Activated T-helper 2 cell treated with anti-CD3 and anti-CD28 coated beads, Interferon-gamma antibody, Interleukin-2, Interleukin-4, amounts not matched to agents 10 μg/mL and 5 μg/mL and 100 μg/mL, durations not matched to agents 14 hours and 24 hours and 36 hours (primary cell): ENCODE results near the gene EGFR. TPM values are rescaled to one million over a fixed set of nuclear protein-coding genes. Genes with fewer than 3 reads are reported as not detected.

ENCODE experiments used
- DNase-seq: peaks from one replicate; pipeline ENCODE4 v3.0.0; 2021; ENCODE audit warnings: low spot score
- H3K27ac Mint-ChIP-seq: one replicate; pipeline ENCODE4 v1.8.0; 2021; ENCODE audit warnings: mixed read lengths
- H3K27me3 Mint-ChIP-seq: one replicate; pipeline ENCODE4 v1.8.0; 2021; ENCODE audit warnings: low read depth, mixed read lengths
- H3K36me3 Mint-ChIP-seq: one replicate; pipeline ENCODE4 v1.8.0; 2021; ENCODE audit warnings: low read depth, mixed read lengths
- H3K4me1 Mint-ChIP-seq: one replicate; pipeline ENCODE4 v1.8.0; 2021; ENCODE audit warnings: low read depth, mixed read lengths
- H3K4me3 Mint-ChIP-seq: one replicate; pipeline ENCODE4 v1.8.0; 2021; ENCODE audit warnings: low read depth, mild to moderate bottlenecking, moderate library complexity, mixed read lengths
- H3K9me3 Mint-ChIP-seq: one replicate; pipeline ENCODE4 v1.8.0; 2021; ENCODE audit warnings: mixed read lengths
- intact Hi-C: fragments of 100-400 bp; cut with micrococcal nuclease; formaldehyde crosslinking; loops from one replicate; pipeline ENCODE4 v1.15.1; 2023
- total RNA-seq: library from RNA; stranded (reverse); gene quantifications from 2 replicates; pipeline ENCODE4 v1.2.3, GENCODE V29; 2022

EGFR gene
- total RNA-seq, 1 donor from 2014 or later, result not detected

- H3K4me3 Mint-ChIP-seq, result no peak overlapping the region
- no peak overlapping the region for H3K27ac Mint-ChIP-seq
- no peak for DNase-seq
- H3K4me1 Mint-ChIP-seq, result no peaks in the 10 kb centered on the region
- peaks cover 16% of the 10 kb centered on the region for H3K27me3 Mint-ChIP-seq
- H3K9me3 Mint-ChIP-seq, result no peaks in the 10 kb centered on the region
- no peaks in the 10 kb centered on the region for H3K36me3 Mint-ChIP-seq
- intact Hi-C loops, result no loop called here
Measured at GRCh38 chr7:55063633-55064032, 44.8 kb downstream of the EGFR start.

- no peak for DNase-seq
- intact Hi-C loops, result no loop called here
- no peaks in the 10 kb centered on the region for H3K36me3 Mint-ChIP-seq
- H3K4me1 Mint-ChIP-seq, result no peaks in the 10 kb centered on the region
- peaks cover 23% of the 10 kb centered on the region for H3K27me3 Mint-ChIP-seq
- no peak overlapping the region for H3K27ac Mint-ChIP-seq
- no peaks in the 10 kb centered on the region for H3K9me3 Mint-ChIP-seq
- H3K4me3 Mint-ChIP-seq, result no peak overlapping the region
Measured at GRCh38 chr7:55065079-55065478, 46.3 kb downstream of the EGFR start.

GRCh38 chr7:55065511-55066229 lies 46.9 kb downstream of the EGFR start:
- Mint-ChIP-seq H3K27me3 (peaks cover 26% of the 10 kb centered on the region), H3K36me3 (no peaks in the 10 kb centered on the region), H3K4me1 (no peaks in the 10 kb centered on the region), H3K27ac (no peak overlapping the region), H3K9me3 (no peaks in the 10 kb centered on the region), H3K4me3 (no peak overlapping the region)
- intact Hi-C loops, result no loop called here
- no peak for DNase-seq

GRCh38 chr7:55066524-55066923 lies 47.7 kb downstream of the EGFR start:
- no peaks in the 10 kb centered on the region for H3K36me3 Mint-ChIP-seq
- intact Hi-C loops, result no loop called here
- H3K27me3 Mint-ChIP-seq, result peaks cover 26% of the 10 kb centered on the region
- no peaks in the 10 kb centered on the region for H3K4me1 Mint-ChIP-seq
- H3K9me3 Mint-ChIP-seq, result no peaks in the 10 kb centered on the region
- DNase-seq, result no peak
- H3K4me3 Mint-ChIP-seq, result no peak overlapping the region
- H3K27ac Mint-ChIP-seq, result no peak overlapping the region

- H3K4me1 Mint-ChIP-seq, result no peaks in the 10 kb centered on the region
- DNase-seq, result no peak
- intact Hi-C loops, result no loop called here
- H3K27ac Mint-ChIP-seq, result no peak overlapping the region
- H3K27me3 Mint-ChIP-seq, result peaks cover 28% of the 10 kb centered on the region
- H3K9me3 Mint-ChIP-seq, result no peaks in the 10 kb centered on the region
- no peaks in the 10 kb centered on the region for H3K36me3 Mint-ChIP-seq
- no peak overlapping the region for H3K4me3 Mint-ChIP-seq
Measured at GRCh38 chr7:55066938-55067337, 48.1 kb downstream of the EGFR start.

- DNase-seq, result no peak
- intact Hi-C loops, result no loop called here
- Mint-ChIP-seq H3K27ac (no peak overlapping the region), H3K36me3 (no peaks in the 10 kb centered on the region), H3K9me3 (no peaks in the 10 kb centered on the region), H3K4me3 (no peak overlapping the region), H3K27me3 (peaks cover 27% of the 10 kb centered on the region), H3K4me1 (no peaks in the 10 kb centered on the region)
Measured at GRCh38 chr7:55067748-55068147, 48.9 kb downstream of the EGFR start.

- H3K4me3 Mint-ChIP-seq, result no peak overlapping the region
Measured at GRCh38 chr7:55069271-55069792, 50.5 kb downstream of the EGFR start.

GRCh38 chr7:55070271-55070743 lies 51.5 kb downstream of the EGFR start:
- intact Hi-C loops, result loop anchor here (5.0 kb wide), 1 partner anchor 62 kb away; no protein-coding TSS in a partner anchor
- Mint-ChIP-seq H3K27ac (no peak overlapping the region), H3K9me3 (no peaks in the 10 kb centered on the region)

More at GRCh38 chr7:55069271-55069792, 50.5 kb downstream of the EGFR start:
- no peaks in the 10 kb centered on the region for H3K9me3 Mint-ChIP-seq
- H3K27ac Mint-ChIP-seq, result no peak overlapping the region
- H3K4me1 Mint-ChIP-seq, result peaks cover 14% of the 10 kb centered on the region
- no peak for DNase-seq
- intact Hi-C loops, result no loop called here
- peaks cover 29% of the 10 kb centered on the region for H3K27me3 Mint-ChIP-seq
- no peaks in the 10 kb centered on the region for H3K36me3 Mint-ChIP-seq

GRCh38 chr7:55070854-55071253 lies 52.0 kb downstream of the EGFR start:
- intact Hi-C loops, result loop anchor here (5.0 kb wide), 1 partner anchor 61 kb away; no protein-coding TSS in a partner anchor
- H3K27me3 Mint-ChIP-seq, result peaks cover 28% of the 10 kb centered on the region

More at GRCh38 chr7:55070271-55070743, 51.5 kb downstream of the EGFR start:
- Mint-ChIP-seq H3K27me3 (peaks cover 29% of the 10 kb centered on the region), H3K4me1 (peaks cover 14% of the 10 kb centered on the region), H3K36me3 (no peaks in the 10 kb centered on the region), H3K4me3 (no peak overlapping the region)
- no peak for DNase-seq

GRCh38 chr7:55071411-55072175 lies 52.8 kb downstream of the EGFR start:
- no peaks in the 10 kb centered on the region for H3K9me3 Mint-ChIP-seq
- intact Hi-C loops, result loop anchor here (5.0 kb wide), 1 partner anchor 61 kb away; no protein-coding TSS in a partner anchor

More at GRCh38 chr7:55070854-55071253, 52.0 kb downstream of the EGFR start:
- Mint-ChIP-seq H3K36me3 (no peaks in the 10 kb centered on the region), H3K4me3 (no peak overlapping the region), H3K4me1 (peaks cover 14% of the 10 kb centered on the region), H3K9me3 (no peaks in the 10 kb centered on the region), H3K27ac (no peak overlapping the region)
- no peak for DNase-seq

GRCh38 chr7:55072251-55072650 lies 53.4 kb downstream of the EGFR start:
- Mint-ChIP-seq H3K27me3 (peaks cover 23% of the 10 kb centered on the region), H3K27ac (no peak overlapping the region), H3K4me1 (peaks cover 14% of the 10 kb centered on the region), H3K9me3 (no peaks in the 10 kb centered on the region), H3K36me3 (no peaks in the 10 kb centered on the region), H3K4me3 (no peak overlapping the region)
- intact Hi-C loops, result loop anchor here (5.0 kb wide), 1 partner anchor 60 kb away; no protein-coding TSS in a partner anchor
- DNase-seq, result no peak

More at GRCh38 chr7:55071411-55072175, 52.8 kb downstream of the EGFR start:
- peaks cover 14% of the 10 kb centered on the region for H3K4me1 Mint-ChIP-seq
- H3K4me3 Mint-ChIP-seq, result no peak overlapping the region
- H3K27ac Mint-ChIP-seq, result no peak overlapping the region
- peaks cover 28% of the 10 kb centered on the region for H3K27me3 Mint-ChIP-seq
- no peak for DNase-seq
- no peaks in the 10 kb centered on the region for H3K36me3 Mint-ChIP-seq

- Mint-ChIP-seq H3K27ac (no peak overlapping the region), H3K4me3 (no peak overlapping the region), H3K27me3 (peaks cover 21% of the 10 kb centered on the region), H3K9me3 (no peaks in the 10 kb centered on the region), H3K4me1 (peaks cover 14% of the 10 kb centered on the region), H3K36me3 (no peaks in the 10 kb centered on the region)
- intact Hi-C loops, result loop anchor here (1.0 to 5.0 kb wide), 2 partner anchors 59 to 77 kb away; no protein-coding TSS in a partner anchor
- DNase-seq, result no peak
Measured at GRCh38 chr7:55073051-55073511, 54.3 kb downstream of the EGFR start.
